HepG2 (cell line): ENCODE results near the gene ALOX12. TPM values are rescaled to one million over a fixed set of nuclear protein-coding genes. Genes with fewer than 3 reads are reported as not detected.

Experiments
- CENPX ChIP-seq: sonication (generic); formaldehyde crosslinking; IDR thresholded peaks from 2 replicates; pipeline ENCODE4 v1.9.0; 2021; ENCODE audit warnings: mild to moderate bottlenecking, missing genetic modification reagents, moderate library complexity
- FOXM1 ChIP-seq: sonication (generic); formaldehyde crosslinking; IDR thresholded peaks from 2 replicates; pipeline ENCODE4 v1.5.0; 2020; ENCODE audit warnings: missing genetic modification reagents
- PCBP1 ChIP-seq: fragments of 200-400 bp; formaldehyde crosslinking; IDR thresholded peaks from 2 replicates; pipeline ENCODE4 v1.6.1; 2017; ENCODE audit warnings: mild to moderate bottlenecking, low read depth, low read length, borderline replicate concordance
- POGZ ChIP-seq: sonication (generic); formaldehyde crosslinking; IDR thresholded peaks from 2 replicates; pipeline ENCODE4 v1.4.0; 2020; ENCODE audit warnings: mild to moderate bottlenecking, missing genetic modification reagents
- SRF ChIP-seq: IDR thresholded peaks from 2 replicates; pipeline ENCODE4 v1.6.1; 2011; ENCODE audit warnings: mild to moderate bottlenecking, low read depth, low read length, moderate library complexity
- ZNF343 ChIP-seq: sonication (generic); formaldehyde crosslinking; IDR thresholded peaks from 2 replicates; pipeline ENCODE4 v1.4.0; 2020; ENCODE audit warnings: mild to moderate bottlenecking, missing genetic modification reagents
- ZNF530 ChIP-seq: sonication (generic); formaldehyde crosslinking; IDR thresholded peaks from 2 replicates; pipeline ENCODE4 v1.5.0; 2020; ENCODE audit warnings: low read depth, mild to moderate bottlenecking, missing genetic modification reagents
- ZNF589 ChIP-seq: sonication (generic); formaldehyde crosslinking; conservative IDR thresholded peaks from 2 replicates; pipeline ENCODE4 v1.8.0; 2022; ENCODE audit warnings: mild to moderate bottlenecking, moderate library complexity, missing genetic modification reagents
- ZNF619 ChIP-seq: sonication (generic); formaldehyde crosslinking; IDR thresholded peaks from 2 replicates; pipeline ENCODE4 v1.4.0; 2020; ENCODE audit warnings: mild to moderate bottlenecking, missing genetic modification reagents
- ZNF788 ChIP-seq: sonication (generic); formaldehyde crosslinking; IDR thresholded peaks from 2 replicates; pipeline ENCODE4 v1.5.0; 2020; ENCODE audit warnings: mild to moderate bottlenecking, missing genetic modification reagents, borderline replicate concordance
- ZNF879 ChIP-seq: sonication (generic); formaldehyde crosslinking; IDR thresholded peaks from 2 replicates; pipeline ENCODE4 v1.8.1; 2023; ENCODE audit warnings: missing genetic modification reagents
- polyA plus RNA-seq, 8 experiments: library from polyadenylated mRNA; depleted of rRNA in 3 of 8; stranded (reverse) in 7 of 8; unstranded in 1 of 8; fragments of >200 nt; fragmentation: Illumina TruSeq in 4 of 8; extraction: Trizol in 4 of 8; gene quantifications; 2 replicates each; pipeline versions ENCODE4 v1.2.1 to v1.2.3, GENCODE V29; 2011 to 2016; ENCODE audit warnings: low read depth in 4 of 8, missing spikeins in 1 of 8, mixed read lengths in 1 of 8; ENCODE audit not compliant: insufficient read depth in 1 of 8
- total RNA-seq, 5 experiments: library from RNA; depleted of rRNA; stranded (reverse); fragments of >200 nt; fragmentation: Illumina TruSeq; extraction: Trizol; gene quantifications; 2 replicates each; pipeline ENCODE4 v1.2.3, GENCODE V29; 2016; ENCODE audit warnings: low read depth in 1 of 5
- TF ChIP-seq, protein P1 (sequence below): sonication (generic); formaldehyde crosslinking; IDR thresholded peaks from 2 replicates; pipeline ENCODE4 v1.5.0; 2020; ENCODE audit warnings: mild to moderate bottlenecking, missing genetic modification reagents
- TF ChIP-seq, protein P2 (sequence below): sonication (generic); formaldehyde crosslinking; IDR thresholded peaks from 2 replicates; pipeline ENCODE4 v1.4.0; 2020; ENCODE audit warnings: mild to moderate bottlenecking, missing genetic modification reagents
- TF ChIP-seq, protein P3 (sequence below), 2 experiments: sonication (generic) in 1 of 2; formaldehyde crosslinking in 1 of 2; IDR thresholded peaks; 2 replicates each; pipeline versions ENCODE4 v1.6.1 to v1.9.0; 2014 to 2022; ENCODE audit warnings: antibody characterized with exemption in 1 of 2, borderline replicate concordance in 1 of 2, inconsistent platforms in 1 of 2, low read depth in 1 of 2, missing genetic modification reagents in 1 of 2
- TF ChIP-seq, protein P4 (sequence below): sonication (generic); formaldehyde crosslinking; IDR thresholded peaks from 2 replicates; pipeline ENCODE4 v1.4.0; 2020; ENCODE audit warnings: mild to moderate bottlenecking, missing genetic modification reagents
- TF ChIP-seq, protein P5 (sequence below): IDR thresholded peaks from 2 replicates; pipeline ENCODE4 v1.6.1; 2016; ENCODE audit warnings: missing genetic modification reagents, missing compliant biosample characterization

The ALOX12 gene
- total and polyA plus RNA-seq, 2 of the 13 experiments (the other 11 are each of a cell fraction or from before 2014, with no cell fraction given) = not detected

DNA sequence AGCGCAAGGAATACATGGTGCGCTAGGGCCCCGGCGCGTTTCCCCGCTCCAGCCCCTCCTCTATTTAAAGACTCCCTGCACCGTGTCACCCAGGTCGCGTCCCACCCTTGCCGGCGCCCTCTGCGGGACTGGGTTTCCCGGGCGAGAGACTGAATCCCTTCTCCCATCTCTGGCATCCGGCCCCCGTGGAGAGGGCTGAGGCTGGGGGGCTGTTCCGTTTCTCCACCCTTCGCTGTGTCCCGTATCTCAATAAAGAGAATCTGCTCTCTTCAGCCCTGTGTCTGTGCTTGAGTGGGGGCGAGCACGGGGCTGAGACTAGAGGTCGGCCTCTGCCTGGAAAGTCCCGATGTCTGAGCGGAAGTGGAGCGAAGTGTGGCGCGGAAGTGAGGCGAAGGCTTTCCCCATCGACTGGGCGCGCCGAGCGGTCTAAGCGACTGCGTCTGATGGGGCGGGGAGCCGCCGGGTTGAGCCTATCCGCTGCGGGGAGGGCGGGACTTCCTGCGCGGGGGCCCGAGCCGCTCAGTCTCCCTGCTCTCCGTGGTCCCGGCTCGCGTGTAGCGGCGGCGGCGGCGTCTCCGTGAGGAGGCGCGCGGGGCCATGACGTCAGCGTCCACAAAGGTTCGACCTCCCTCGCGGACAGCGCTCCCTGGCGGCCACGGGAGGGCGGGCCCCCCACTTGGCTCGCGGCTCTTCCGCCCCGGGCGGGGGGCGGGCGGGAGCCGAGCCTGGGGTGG is 18.6 kb downstream of the ALOX12 start (continued):
- TF ChIP-seq, protein P1, sequence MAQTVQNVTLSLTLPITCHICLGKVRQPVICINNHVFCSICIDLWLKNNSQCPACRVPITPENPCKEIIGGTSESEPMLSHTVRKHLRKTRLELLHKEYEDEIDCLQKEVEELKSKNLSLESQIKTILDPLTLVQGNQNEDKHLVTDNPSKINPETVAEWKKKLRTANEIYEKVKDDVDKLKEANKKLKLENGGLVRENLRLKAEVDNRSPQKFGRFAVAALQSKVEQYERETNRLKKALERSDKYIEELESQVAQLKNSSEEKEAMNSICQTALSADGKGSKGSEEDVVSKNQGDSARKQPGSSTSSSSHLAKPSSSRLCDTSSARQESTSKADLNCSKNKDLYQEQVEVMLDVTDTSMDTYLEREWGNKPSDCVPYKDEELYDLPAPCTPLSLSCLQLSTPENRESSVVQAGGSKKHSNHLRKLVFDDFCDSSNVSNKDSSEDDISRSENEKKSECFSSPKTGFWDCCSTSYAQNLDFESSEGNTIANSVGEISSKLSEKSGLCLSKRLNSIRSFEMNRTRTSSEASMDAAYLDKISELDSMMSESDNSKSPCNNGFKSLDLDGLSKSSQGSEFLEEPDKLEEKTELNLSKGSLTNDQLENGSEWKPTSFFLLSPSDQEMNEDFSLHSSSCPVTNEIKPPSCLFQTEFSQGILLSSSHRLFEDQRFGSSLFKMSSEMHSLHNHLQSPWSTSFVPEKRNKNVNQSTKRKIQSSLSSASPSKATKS (CRISPR knock-in tag) = no peak
- peak; percentile 66; the same call in 1 of the 2 replicates for TF ChIP-seq ZNF619
- TF ChIP-seq, protein P2, sequence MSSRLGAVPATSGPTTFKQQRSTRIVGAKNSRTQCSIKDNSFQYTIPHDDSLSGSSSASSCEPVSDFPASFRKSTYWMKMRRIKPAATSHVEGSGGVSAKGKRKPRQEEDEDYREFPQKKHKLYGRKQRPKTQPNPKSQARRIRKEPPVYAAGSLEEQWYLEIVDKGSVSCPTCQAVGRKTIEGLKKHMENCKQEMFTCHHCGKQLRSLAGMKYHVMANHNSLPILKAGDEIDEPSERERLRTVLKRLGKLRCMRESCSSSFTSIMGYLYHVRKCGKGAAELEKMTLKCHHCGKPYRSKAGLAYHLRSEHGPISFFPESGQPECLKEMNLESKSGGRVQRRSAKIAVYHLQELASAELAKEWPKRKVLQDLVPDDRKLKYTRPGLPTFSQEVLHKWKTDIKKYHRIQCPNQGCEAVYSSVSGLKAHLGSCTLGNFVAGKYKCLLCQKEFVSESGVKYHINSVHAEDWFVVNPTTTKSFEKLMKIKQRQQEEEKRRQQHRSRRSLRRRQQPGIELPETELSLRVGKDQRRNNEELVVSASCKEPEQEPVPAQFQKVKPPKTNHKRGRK = no peak
- TF ChIP-seq SRF = no peak
- TF ChIP-seq, protein P3, sequence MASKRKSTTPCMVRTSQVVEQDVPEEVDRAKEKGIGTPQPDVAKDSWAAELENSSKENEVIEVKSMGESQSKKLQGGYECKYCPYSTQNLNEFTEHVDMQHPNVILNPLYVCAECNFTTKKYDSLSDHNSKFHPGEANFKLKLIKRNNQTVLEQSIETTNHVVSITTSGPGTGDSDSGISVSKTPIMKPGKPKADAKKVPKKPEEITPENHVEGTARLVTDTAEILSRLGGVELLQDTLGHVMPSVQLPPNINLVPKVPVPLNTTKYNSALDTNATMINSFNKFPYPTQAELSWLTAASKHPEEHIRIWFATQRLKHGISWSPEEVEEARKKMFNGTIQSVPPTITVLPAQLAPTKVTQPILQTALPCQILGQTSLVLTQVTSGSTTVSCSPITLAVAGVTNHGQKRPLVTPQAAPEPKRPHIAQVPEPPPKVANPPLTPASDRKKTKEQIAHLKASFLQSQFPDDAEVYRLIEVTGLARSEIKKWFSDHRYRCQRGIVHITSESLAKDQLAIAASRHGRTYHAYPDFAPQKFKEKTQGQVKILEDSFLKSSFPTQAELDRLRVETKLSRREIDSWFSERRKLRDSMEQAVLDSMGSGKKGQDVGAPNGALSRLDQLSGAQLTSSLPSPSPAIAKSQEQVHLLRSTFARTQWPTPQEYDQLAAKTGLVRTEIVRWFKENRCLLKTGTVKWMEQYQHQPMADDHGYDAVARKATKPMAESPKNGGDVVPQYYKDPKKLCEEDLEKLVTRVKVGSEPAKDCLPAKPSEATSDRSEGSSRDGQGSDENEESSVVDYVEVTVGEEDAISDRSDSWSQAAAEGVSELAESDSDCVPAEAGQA (IDR thresholded peaks at IDR 0.05; ENCODE audit: low read depth) = peak; percentile 64
- TF ChIP-seq, protein P3 (CRISPR knock-in tag; IDR thresholded peaks at IDR 0.05; ENCODE audit: borderline replicate concordance) = no peak
- TF ChIP-seq ZNF879 (CRISPR knock-in tag) = peak; percentile 49; the same call in 1 of the 2 replicates
- TF ChIP-seq FOXM1 (CRISPR knock-in tag) = no peak
- TF ChIP-seq ZNF530 (CRISPR knock-in tag) = no peak
- TF ChIP-seq, protein P4, sequence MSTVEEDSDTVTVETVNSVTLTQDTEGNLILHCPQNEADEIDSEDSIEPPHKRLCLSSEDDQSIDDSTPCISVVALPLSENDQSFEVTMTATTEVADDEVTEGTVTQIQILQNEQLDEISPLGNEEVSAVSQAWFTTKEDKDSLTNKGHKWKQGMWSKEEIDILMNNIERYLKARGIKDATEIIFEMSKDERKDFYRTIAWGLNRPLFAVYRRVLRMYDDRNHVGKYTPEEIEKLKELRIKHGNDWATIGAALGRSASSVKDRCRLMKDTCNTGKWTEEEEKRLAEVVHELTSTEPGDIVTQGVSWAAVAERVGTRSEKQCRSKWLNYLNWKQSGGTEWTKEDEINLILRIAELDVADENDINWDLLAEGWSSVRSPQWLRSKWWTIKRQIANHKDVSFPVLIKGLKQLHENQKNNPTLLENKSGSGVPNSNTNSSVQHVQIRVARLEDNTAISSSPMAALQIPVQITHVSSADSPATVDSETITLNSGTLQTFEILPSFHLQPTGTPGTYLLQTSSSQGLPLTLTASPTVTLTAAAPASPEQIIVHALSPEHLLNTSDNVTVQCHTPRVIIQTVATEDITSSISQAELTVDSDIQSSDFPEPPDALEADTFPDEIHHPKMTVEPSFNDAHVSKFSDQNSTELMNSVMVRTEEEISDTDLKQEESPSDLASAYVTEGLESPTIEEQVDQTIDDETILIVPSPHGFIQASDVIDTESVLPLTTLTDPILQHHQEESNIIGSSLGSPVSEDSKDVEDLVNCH (CRISPR knock-in tag) = no peak
- TF ChIP-seq ZNF343 (CRISPR knock-in tag) = no peak
- TF ChIP-seq, protein P5, sequence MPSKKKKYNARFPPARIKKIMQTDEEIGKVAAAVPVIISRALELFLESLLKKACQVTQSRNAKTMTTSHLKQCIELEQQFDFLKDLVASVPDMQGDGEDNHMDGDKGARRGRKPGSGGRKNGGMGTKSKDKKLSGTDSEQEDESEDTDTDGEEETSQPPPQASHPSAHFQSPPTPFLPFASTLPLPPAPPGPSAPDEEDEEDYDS (CRISPR knock-in tag) = peak; percentile 79
- TF ChIP-seq ZNF589 = 0 out of 2 replicates have a peak, but pooled peaks have one; percentile 57
- no peak for TF ChIP-seq CENPX
- no peak for TF ChIP-seq PCBP1
- TF ChIP-seq ZNF788 (CRISPR knock-in tag) = peak; percentile 81
- peak; percentile 78 for TF ChIP-seq POGZ (CRISPR knock-in tag)
